ENCODE measurements around the gene AOX1. TPM values are rescaled to one million over a fixed set of nuclear protein-coding genes. Genes with fewer than 3 reads are reported as not detected.

AOX1 gene
- total RNA-seq, 1 experiment from 2014 or later, result 3.5 TPM

DNA sequence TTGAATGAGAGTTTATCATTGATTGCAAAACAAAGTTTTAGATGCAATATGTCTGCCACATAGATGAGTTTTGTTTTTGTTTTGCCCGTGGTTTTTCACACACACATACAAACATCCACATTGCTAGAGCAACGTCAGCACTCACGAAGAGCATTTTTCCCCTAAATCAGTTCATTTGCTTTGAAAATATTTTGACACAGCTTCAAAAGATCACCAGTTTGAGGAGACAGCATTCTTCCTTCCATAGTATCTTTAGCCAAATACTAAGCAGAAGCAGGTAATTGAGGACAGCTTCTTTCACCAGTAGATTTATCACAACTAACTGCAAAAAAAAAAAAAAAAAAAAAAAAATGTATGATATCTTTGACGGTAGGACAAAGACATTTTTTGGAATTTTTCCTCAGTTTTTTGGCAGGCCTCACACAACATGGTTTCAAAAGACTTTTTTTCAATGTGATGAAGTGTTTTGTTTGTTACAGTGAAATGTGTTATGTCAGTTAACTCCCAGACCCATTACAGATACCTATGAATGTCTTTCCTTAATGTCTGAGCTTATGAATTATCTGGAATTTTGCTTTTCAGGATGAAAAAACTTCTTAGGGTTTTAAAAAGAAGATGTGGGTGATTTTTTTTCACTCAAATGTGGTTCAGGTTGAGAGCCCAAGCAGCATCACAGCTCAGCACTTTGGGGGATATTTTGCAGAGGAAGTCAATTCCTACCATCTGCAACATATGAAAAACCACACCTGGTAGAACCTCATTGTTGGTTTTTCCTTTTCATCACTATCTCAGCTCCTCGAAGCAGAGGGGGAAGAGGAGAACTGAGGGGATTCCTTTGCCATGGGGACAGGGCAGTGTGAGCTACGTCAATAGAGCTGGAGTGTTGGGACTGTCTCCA lies 31.6 kb downstream of the AOX1 start:
- no peak overlapping the region for H3K18ac ChIP-seq (ENCODE audit: insufficient read length, low read depth, low read length)

More for the DNA sequence above, 31.6 kb downstream of the AOX1 start:
- H2BK5ac ChIP-seq (ENCODE audit: insufficient read length, low read length), result no peak overlapping the region
- H2AK5ac ChIP-seq (ENCODE audit: insufficient read length, low read length), result no peak overlapping the region
- H3K4me3 Mint-ChIP-seq, result no peak overlapping the region
- H4K5ac ChIP-seq (ENCODE audit: insufficient read length, low read depth, low read length), result no peak overlapping the region
- H2BK20ac ChIP-seq (ENCODE audit: low read depth, low read length, poor library complexity, severe bottlenecking), result no peak overlapping the region
- H2BK120ac ChIP-seq (ENCODE audit: low read depth, low read length, poor library complexity, severe bottlenecking), result no peak overlapping the region
- no peaks in the 10 kb centered on the region for H3K4me1 ChIP-seq (ENCODE audit: insufficient read depth, low read length)
- H2BK12ac ChIP-seq (ENCODE audit: insufficient read length, low read depth, low read length), result no peak overlapping the region
- no peak overlapping the region for H3K4ac ChIP-seq (ENCODE audit: low read depth, low read length)
- no peak overlapping the region for H3K4me2 ChIP-seq (ENCODE audit: insufficient read depth, insufficient read length, low read length)
- no peaks in the 10 kb centered on the region for H3K9me3 Mint-ChIP-seq
- no peak overlapping the region for H3K14ac ChIP-seq (ENCODE audit: insufficient read depth, low read length)
- no peak for DNase-seq
- no peak overlapping the region for H2AFZ ChIP-seq (ENCODE audit: low read length)
- WGBS (ENCODE audit: extremely low coverage, insufficient read length, low lambda C conversion rate), result no CpG with 5 or more reads among the region's 6 CpGs
- H3K27ac ChIP-seq (ENCODE audit: insufficient read length, low read depth, low read length), result no peak overlapping the region
- no peak overlapping the region for H3T11ph ChIP-seq (ENCODE audit: low read length)
- no peak overlapping the region for H4K91ac ChIP-seq (ENCODE audit: insufficient read length, low read depth, low read length)
- no peaks in the 10 kb centered on the region for H3K9me3 ChIP-seq (ENCODE audit: control insufficient read depth, low read depth, low read length)
- H3K79me1 ChIP-seq (ENCODE audit: insufficient read depth, low read depth, low read length, poor library complexity, severe bottlenecking), result no peaks in the 10 kb centered on the region
- no peak overlapping the region for H2BK15ac ChIP-seq (ENCODE audit: low read depth, low read length)
- H3K4me1 Mint-ChIP-seq, result no peaks in the 10 kb centered on the region
- no peaks in the 10 kb centered on the region for H4K20me1 ChIP-seq (ENCODE audit: control insufficient read depth, insufficient read depth, insufficient read length)
- no peak overlapping the region for H3K27ac Mint-ChIP-seq
- no peaks in the 10 kb centered on the region for H3K79me2 ChIP-seq (ENCODE audit: insufficient read depth, low read length)
- H3K9ac ChIP-seq (ENCODE audit: extremely low read depth, insufficient read length, low read length), result no peak overlapping the region
- no peak overlapping the region for H3K23ac ChIP-seq (ENCODE audit: insufficient read length, low read depth, low read length)
- H4K8ac ChIP-seq (replicated peaks; ENCODE audit: insufficient read length, low read depth, low read length), result no peak overlapping the region
- no peaks in the 10 kb centered on the region for H3K27me3 Mint-ChIP-seq (ENCODE audit: low read depth)
- H3K23me2 ChIP-seq (ENCODE audit: insufficient read length, low read depth, low read length, poor library complexity, severe bottlenecking), result no peaks in the 10 kb centered on the region
- H3K56ac ChIP-seq (ENCODE audit: insufficient read length, low read depth, low read length), result no peak overlapping the region
- no peaks in the 10 kb centered on the region for H3K27me3 ChIP-seq (ENCODE audit: insufficient read depth, low read length)
- no peaks in the 10 kb centered on the region for H3K36me3 Mint-ChIP-seq (ENCODE audit: insufficient read depth in 1 of 3, low read depth in 3 of 3)
- TF ChIP-seq, protein P1, sequence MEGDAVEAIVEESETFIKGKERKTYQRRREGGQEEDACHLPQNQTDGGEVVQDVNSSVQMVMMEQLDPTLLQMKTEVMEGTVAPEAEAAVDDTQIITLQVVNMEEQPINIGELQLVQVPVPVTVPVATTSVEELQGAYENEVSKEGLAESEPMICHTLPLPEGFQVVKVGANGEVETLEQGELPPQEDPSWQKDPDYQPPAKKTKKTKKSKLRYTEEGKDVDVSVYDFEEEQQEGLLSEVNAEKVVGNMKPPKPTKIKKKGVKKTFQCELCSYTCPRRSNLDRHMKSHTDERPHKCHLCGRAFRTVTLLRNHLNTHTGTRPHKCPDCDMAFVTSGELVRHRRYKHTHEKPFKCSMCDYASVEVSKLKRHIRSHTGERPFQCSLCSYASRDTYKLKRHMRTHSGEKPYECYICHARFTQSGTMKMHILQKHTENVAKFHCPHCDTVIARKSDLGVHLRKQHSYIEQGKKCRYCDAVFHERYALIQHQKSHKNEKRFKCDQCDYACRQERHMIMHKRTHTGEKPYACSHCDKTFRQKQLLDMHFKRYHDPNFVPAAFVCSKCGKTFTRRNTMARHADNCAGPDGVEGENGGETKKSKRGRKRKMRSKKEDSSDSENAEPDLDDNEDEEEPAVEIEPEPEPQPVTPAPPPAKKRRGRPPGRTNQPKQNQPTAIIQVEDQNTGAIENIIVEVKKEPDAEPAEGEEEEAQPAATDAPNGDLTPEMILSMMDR (conservative IDR thresholded peaks at IDR 0.05), result no peak

All from H9 (cell line).